Thyroid gland (tissue), 4 donors: Measurements from ENCODE around the gene FAM20C.

Experiments
- POLR2A ChIP-seq, 2 donors: fragments of 450-650 bp; IDR thresholded peaks; one replicate each; pipeline ENCODE4 v1.6.1; 2017; ENCODE audit warnings: antibody characterized with exemption in 2 of 2, mild to moderate bottlenecking in 2 of 2, moderate library complexity in 1 of 2
- TF ChIP-seq, protein P1 (sequence below), 6 experiments: fragments of 200-600 bp in 3 of 6; fragments of 450-650 bp in 3 of 6; sonication (generic) in 3 of 6; IDR thresholded peaks; one replicate each; pipeline ENCODE4 v1.5.1; 2016 to 2019; ENCODE audit warnings: antibody characterized with exemption in 6 of 6, mild to moderate bottlenecking in 2 of 6, inconsistent platforms in 1 of 6, moderate library complexity in 1 of 6

DNA sequence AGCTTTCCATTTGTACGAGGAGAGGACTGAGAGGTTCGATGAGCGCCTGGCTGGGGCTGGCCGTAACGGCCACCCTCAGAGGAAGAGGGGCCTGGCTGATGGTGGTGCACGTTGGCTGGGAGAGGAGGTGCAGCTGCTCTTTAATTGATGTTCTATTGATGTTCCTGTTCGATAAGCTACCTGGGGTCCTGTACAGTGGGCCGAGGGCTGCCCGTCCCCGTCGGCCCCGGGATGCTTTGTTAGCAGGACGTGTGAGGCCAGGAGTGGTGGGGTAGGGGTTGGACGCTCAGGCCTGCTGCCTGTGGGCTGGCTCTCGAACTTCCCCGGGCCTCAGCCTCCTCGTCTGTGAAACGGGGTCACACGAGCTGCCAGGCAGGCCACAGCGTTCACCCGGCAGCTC is 25.4 kb downstream of the FAM20C start:
- TF ChIP-seq, protein P1, sequence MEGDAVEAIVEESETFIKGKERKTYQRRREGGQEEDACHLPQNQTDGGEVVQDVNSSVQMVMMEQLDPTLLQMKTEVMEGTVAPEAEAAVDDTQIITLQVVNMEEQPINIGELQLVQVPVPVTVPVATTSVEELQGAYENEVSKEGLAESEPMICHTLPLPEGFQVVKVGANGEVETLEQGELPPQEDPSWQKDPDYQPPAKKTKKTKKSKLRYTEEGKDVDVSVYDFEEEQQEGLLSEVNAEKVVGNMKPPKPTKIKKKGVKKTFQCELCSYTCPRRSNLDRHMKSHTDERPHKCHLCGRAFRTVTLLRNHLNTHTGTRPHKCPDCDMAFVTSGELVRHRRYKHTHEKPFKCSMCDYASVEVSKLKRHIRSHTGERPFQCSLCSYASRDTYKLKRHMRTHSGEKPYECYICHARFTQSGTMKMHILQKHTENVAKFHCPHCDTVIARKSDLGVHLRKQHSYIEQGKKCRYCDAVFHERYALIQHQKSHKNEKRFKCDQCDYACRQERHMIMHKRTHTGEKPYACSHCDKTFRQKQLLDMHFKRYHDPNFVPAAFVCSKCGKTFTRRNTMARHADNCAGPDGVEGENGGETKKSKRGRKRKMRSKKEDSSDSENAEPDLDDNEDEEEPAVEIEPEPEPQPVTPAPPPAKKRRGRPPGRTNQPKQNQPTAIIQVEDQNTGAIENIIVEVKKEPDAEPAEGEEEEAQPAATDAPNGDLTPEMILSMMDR (IDR thresholded peaks at IDR 0.05): no peak
- TF ChIP-seq POLR2A (IDR thresholded peaks at IDR 0.05): no peak
